Fibroblast of the aortic adventitia (primary cell): ENCODE data around the gene EXOC2. TPM values are rescaled to one million over a fixed set of nuclear protein-coding genes. Genes with fewer than 3 reads are reported as not detected.
A peak's percentile ranks its signal among the peaks of the same experiment; 100 is the strongest.

ENCODE experiments used
- DNase-seq: peaks from one replicate; pipeline ENCODE4 v3.0.0-alpha.2; 2010; ENCODE audit warnings: low read depth
- H3K4me3 ChIP-seq: 2 replicates; pipeline ENCODE4 v1.5.1; 2011; ENCODE audit warnings: low read depth, mild to moderate bottlenecking, control low read depth, low read length, moderate library complexity
- total RNA-seq: library from RNA; depleted of rRNA; stranded (reverse); fragments of >200 nt; gene quantifications from 2 replicates; pipeline ENCODE4 v1.2.3, GENCODE V29; 2012; ENCODE audit warnings: low replicate concordance
- TF ChIP-seq, protein P1 (sequence below): IDR thresholded peaks from 2 replicates; pipeline ENCODE4 v1.5.1; 2011; ENCODE audit warnings: mild to moderate bottlenecking, low read length, control low read depth, inconsistent platforms; ENCODE audit not compliant: insufficient read depth

EXOC2 gene
- total RNA-seq, 1 donor = 27.9 TPM

- TF ChIP-seq, protein P1, sequence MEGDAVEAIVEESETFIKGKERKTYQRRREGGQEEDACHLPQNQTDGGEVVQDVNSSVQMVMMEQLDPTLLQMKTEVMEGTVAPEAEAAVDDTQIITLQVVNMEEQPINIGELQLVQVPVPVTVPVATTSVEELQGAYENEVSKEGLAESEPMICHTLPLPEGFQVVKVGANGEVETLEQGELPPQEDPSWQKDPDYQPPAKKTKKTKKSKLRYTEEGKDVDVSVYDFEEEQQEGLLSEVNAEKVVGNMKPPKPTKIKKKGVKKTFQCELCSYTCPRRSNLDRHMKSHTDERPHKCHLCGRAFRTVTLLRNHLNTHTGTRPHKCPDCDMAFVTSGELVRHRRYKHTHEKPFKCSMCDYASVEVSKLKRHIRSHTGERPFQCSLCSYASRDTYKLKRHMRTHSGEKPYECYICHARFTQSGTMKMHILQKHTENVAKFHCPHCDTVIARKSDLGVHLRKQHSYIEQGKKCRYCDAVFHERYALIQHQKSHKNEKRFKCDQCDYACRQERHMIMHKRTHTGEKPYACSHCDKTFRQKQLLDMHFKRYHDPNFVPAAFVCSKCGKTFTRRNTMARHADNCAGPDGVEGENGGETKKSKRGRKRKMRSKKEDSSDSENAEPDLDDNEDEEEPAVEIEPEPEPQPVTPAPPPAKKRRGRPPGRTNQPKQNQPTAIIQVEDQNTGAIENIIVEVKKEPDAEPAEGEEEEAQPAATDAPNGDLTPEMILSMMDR = no peak
- H3K4me3 ChIP-seq = no peak overlapping the region
- no peak for DNase-seq
Observed at GRCh38 chr6:715709-716491, 23.0 kb upstream of the EXOC2 start.

- H3K4me3 ChIP-seq = no peak overlapping the region
- DNase-seq = no peak
- TF ChIP-seq, protein P1 = no peak
Observed at GRCh38 chr6:714100-714499, 21.2 kb upstream of the EXOC2 start.

GRCh38 chr6:713351-713750 lies 20.4 kb upstream of the EXOC2 start:
- TF ChIP-seq, protein P1 = no peak

GRCh38 chr6:712805-713204 lies 19.9 kb upstream of the EXOC2 start:
- H3K4me3 ChIP-seq = no peak overlapping the region
- TF ChIP-seq, protein P1 = no peak
- DNase-seq = no peak

More at GRCh38 chr6:713351-713750, 20.4 kb upstream of the EXOC2 start:
- no peak overlapping the region for H3K4me3 ChIP-seq
- no peak for DNase-seq

- H3K4me3 ChIP-seq = no peak overlapping the region
- TF ChIP-seq, protein P1 = no peak
- DNase-seq = peak; percentile 15
Observed at GRCh38 chr6:711925-712324, 19.0 kb upstream of the EXOC2 start.

DNA sequence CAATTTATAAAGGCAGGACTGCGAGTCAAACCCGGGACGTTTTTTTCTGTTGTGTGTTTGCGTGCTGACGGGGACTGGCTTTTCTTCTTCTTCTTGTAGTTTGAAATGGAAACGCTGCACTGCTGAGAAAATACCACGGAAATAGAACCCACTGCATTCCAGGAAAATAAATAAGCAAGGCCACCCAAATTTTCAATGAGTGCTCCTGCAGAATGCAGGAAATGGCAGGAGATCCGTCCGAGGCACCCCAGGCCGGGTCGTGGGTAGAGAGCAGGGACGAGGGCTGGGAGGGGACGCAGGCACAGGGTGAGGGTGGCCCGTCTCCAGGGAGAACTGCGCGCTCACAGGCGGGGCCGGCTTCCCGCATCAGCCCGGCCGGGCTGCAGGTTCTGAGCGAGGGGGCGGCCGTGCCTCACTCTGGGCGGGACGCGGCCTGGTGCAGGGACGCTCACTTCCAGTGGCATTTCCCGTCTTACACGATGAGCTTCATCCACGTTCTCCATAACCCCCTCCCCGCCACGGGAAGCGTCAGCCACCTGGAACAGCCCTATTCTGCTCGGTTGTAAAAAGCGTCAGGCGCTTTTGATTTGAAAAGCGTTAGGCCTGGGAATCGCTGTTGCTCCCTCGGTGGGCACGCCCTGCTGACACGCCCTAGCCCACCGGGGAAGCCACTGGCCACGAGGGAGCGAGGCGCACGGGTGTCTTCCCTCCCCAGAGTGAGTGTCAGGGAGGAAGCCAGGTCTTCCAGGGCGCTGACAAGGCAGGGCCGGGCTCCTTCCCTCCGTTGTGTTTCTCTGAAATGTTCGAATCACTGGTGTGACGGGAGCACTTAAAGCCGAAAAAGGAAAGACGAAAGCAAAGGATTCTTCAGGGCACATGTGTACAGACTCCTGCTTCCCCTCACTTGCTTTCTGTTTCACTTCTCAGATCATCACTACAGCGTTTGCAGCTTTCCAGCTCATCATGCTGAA lies 17.9 kb upstream of the EXOC2 start:
- DNase-seq = peak; percentile 70
- peak overlapping the region; percentile 65 for H3K4me3 ChIP-seq
- TF ChIP-seq, protein P1 = no peak
